Hepatocyte (in vitro differentiated cells): ENCODE results near the gene USH1C.

ENCODE experiments used
- EZH2 ChIP-seq: fragments of 200-600 bp; sonication (generic); IDR thresholded peaks from 2 replicates; pipeline ENCODE4 v1.6.1; 2016; ENCODE audit warnings: antibody characterized with exemption, mild to moderate bottlenecking, borderline replicate concordance
- TF ChIP-seq, protein P1 (sequence below): fragments of 200-600 bp; sonication (generic); IDR thresholded peaks from 2 replicates; pipeline ENCODE4 v1.5.1; 2016; ENCODE audit warnings: antibody characterized with exemption, mild to moderate bottlenecking; ENCODE audit not compliant: poor library complexity

- TF ChIP-seq, protein P1, sequence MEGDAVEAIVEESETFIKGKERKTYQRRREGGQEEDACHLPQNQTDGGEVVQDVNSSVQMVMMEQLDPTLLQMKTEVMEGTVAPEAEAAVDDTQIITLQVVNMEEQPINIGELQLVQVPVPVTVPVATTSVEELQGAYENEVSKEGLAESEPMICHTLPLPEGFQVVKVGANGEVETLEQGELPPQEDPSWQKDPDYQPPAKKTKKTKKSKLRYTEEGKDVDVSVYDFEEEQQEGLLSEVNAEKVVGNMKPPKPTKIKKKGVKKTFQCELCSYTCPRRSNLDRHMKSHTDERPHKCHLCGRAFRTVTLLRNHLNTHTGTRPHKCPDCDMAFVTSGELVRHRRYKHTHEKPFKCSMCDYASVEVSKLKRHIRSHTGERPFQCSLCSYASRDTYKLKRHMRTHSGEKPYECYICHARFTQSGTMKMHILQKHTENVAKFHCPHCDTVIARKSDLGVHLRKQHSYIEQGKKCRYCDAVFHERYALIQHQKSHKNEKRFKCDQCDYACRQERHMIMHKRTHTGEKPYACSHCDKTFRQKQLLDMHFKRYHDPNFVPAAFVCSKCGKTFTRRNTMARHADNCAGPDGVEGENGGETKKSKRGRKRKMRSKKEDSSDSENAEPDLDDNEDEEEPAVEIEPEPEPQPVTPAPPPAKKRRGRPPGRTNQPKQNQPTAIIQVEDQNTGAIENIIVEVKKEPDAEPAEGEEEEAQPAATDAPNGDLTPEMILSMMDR, result no peak
- no peak for TF ChIP-seq EZH2
Observed at GRCh38 chr11:17575431-17576425, 31.5 kb upstream of the USH1C start.
